ENCODE data around the gene REEP1. TPM values are rescaled to one million over a fixed set of nuclear protein-coding genes. Genes with fewer than 3 reads are reported as not detected.

Gene REEP1
- total and polyA plus RNA-seq, 2 of the 4 experiments (the other 2 are of a cell fraction) = under 0.01 to 0.03 TPM

GRCh38 chr2:86382698-86383097 is 45.3 kb upstream of the REEP1 start:
- POLR2A ChIA-PET (ENCODE audit: unreplicated experiment) = no interaction called here

More at GRCh38 chr2:86382698-86383097, 45.3 kb upstream of the REEP1 start:
- H2BK15ac ChIP-seq (ENCODE audit: low read depth, low read length) = no peak overlapping the region
- no peak overlapping the region for H3K56ac ChIP-seq (ENCODE audit: extremely low read depth, insufficient read depth, low read length)
- peaks cover 4% of the 10 kb centered on the region for H3K27me3 ChIP-seq (ENCODE audit: control insufficient read depth, insufficient read depth, low read length)
- no peak overlapping the region for H4K5ac ChIP-seq (ENCODE audit: low read depth, low read length)
- no peak overlapping the region for H2AK5ac ChIP-seq (ENCODE audit: low read depth, low read length)
- no peak overlapping the region for H3K27ac ChIP-seq (ENCODE audit: insufficient read depth, low read length)
- WGBS, 2 experiments (ENCODE audit: extremely low coverage in 2 of 2, insufficient read length in 1 of 2) = no CpG with 5 or more reads among the region's 2 CpGs
- no peak overlapping the region for H3K4ac ChIP-seq (ENCODE audit: low read depth, low read length)
- H3K9me1 ChIP-seq (ENCODE audit: insufficient read depth, low read length) = no peaks in the 10 kb centered on the region
- H3K18ac ChIP-seq (ENCODE audit: low read depth, low read length) = no peak overlapping the region
- H3K9me3 ChIP-seq (ENCODE audit: control insufficient read depth, insufficient read depth, low read length) = no peaks in the 10 kb centered on the region
- CTCF ChIA-PET = interaction anchor here (1.3 kb wide), 1 partner anchor 10 kb away, joined by 4 read pairs; no protein-coding TSS in a partner anchor
- no TSS peak for BruUV-seq (replicated peaks)
- H2BK5ac ChIP-seq (ENCODE audit: low read depth, low read length, poor library complexity, severe bottlenecking) = no peak overlapping the region
- no peak overlapping the region for H4K8ac ChIP-seq (ENCODE audit: low read depth in 2 of 2, low read length in 2 of 2)
- H3K9ac ChIP-seq (ENCODE audit: low read depth, low read length) = no peak overlapping the region
- peaks cover 2% of the 10 kb centered on the region; the same call in 1 of the 2 replicates for H3K4me1 ChIP-seq (ENCODE audit: control insufficient read depth, insufficient read depth, low read length)
- H2AK9ac ChIP-seq (replicated peaks; ENCODE audit: low read depth, low read length, poor library complexity) = no peak overlapping the region
- H3K23ac ChIP-seq (ENCODE audit: low read depth, low read length) = no peak overlapping the region
- ATAC-seq (ENCODE audit: low read depth) (no peak), DNase-seq (no peak)
- no peaks in the 10 kb centered on the region for H4K20me1 ChIP-seq (ENCODE audit: insufficient read depth, low read length)
- in situ Hi-C loops (cut with MboI; ENCODE audit: low sequenced_read_pairs) (no loop called here), intact Hi-C loops (cut with micrococcal nuclease) (no loop called here), dilution Hi-C loops (cut with HindIII; ENCODE audit: low sequenced_read_pairs, unreplicated experiment) (no loop called here)
- no peak overlapping the region for H3K4me2 ChIP-seq (ENCODE audit: low read depth, low read length)
- H3K4me3 ChIP-seq (ENCODE audit: insufficient read depth, low read depth, low read length) = no peak overlapping the region
- H4K91ac ChIP-seq (ENCODE audit: insufficient read depth, low read depth, low read length) = no peak overlapping the region
- no peak for TF ChIP-seq FOS (IDR thresholded peaks at IDR 0.05; ENCODE audit: low read depth, low read length)
- TF ChIP-seq ELK1 (IDR thresholded peaks at IDR 0.05; ENCODE audit: borderline replicate concordance, low read depth, low read length) = no peak
- TF ChIP-seq USF2 (IDR thresholded peaks at IDR 0.05; ENCODE audit: low read depth, low read length) = no peak
- no peak for TF ChIP-seq MAZ (IDR thresholded peaks at IDR 0.05; ENCODE audit: borderline replicate concordance, low read depth, low read length)
- no peak for TF ChIP-seq MAFK (IDR thresholded peaks at IDR 0.05; ENCODE audit: low read depth, low read length)
- no peak for TF ChIP-seq POLR2A (IDR thresholded peaks at IDR 0.05; ENCODE audit: low read depth, low read length)
- TF ChIP-seq NFE2L2 (IDR thresholded peaks at IDR 0.05; ENCODE audit: low read depth, low read length) = no peak
- no peak for TF ChIP-seq RAD21 (IDR thresholded peaks at IDR 0.05; ENCODE audit: low read length)
- no peak overlapping the region for H2BK120ac ChIP-seq (ENCODE audit: low read depth, low read length)
- H2BK20ac ChIP-seq (ENCODE audit: low read depth, low read length) = no peak overlapping the region
- H3K36me3 ChIP-seq (ENCODE audit: control insufficient read depth, insufficient read depth, low read length) = no peaks in the 10 kb centered on the region
- H3K14ac ChIP-seq (replicated peaks; ENCODE audit: low read depth, low read length) = no peak overlapping the region
- no peaks in the 10 kb centered on the region for H3K79me1 ChIP-seq (ENCODE audit: low read depth in 1 of 2, low read length in 2 of 2)
- H2AFZ ChIP-seq (replicated peaks; ENCODE audit: low read length, poor library complexity) = no peak overlapping the region

Measured in IMR-90 (cell line).